ENCODE results near the gene PTPRM.
A peak's percentile ranks its signal among the peaks of the same experiment; 100 is the strongest.

PTPRM gene

GRCh38 chr18:8063733-8064132 is 496.6 kb downstream of the PTPRM start (continued):
- TF ChIP-seq ZBTB49 (tag by site-specific recombination; IDR thresholded peaks at IDR 0.05; ENCODE audit: low read depth) (no peak), ZNF830 (tag by site-specific recombination; IDR thresholded peaks at IDR 0.05; ENCODE audit: low read depth) (no peak), ZNF423 (tag by site-specific recombination; IDR thresholded peaks at IDR 0.05) (no peak), ZNF202 (tag by site-specific recombination; IDR thresholded peaks at IDR 0.05; ENCODE audit: borderline replicate concordance) (no peak), ZNF433 (tag by site-specific recombination; IDR thresholded peaks at IDR 0.05; ENCODE audit: low read depth) (no peak)

GRCh38 chr18:8065284-8065683 is 498.2 kb downstream of the PTPRM start:
- no peak overlapping the region for H3K4me3 ChIP-seq (ENCODE audit: low read depth, low read length)
- POLR2A ChIA-PET, result no interaction called here
- H3K36me3 ChIP-seq (ENCODE audit: control insufficient read depth in 2 of 2, insufficient read depth in 1 of 2, low read length in 2 of 2), result no peaks in the 10 kb centered on the region
- no peaks in the 10 kb centered on the region for H3K9me3 ChIP-seq (ENCODE audit: control insufficient read depth, insufficient read depth, low read depth, low read length)
- no peak overlapping the region for H3K27ac ChIP-seq (ENCODE audit: extremely low read depth, low read depth, low read length)
- no peak for TF ChIP-seq KLF17 (tag by site-specific recombination; IDR thresholded peaks at IDR 0.05)
- no peak for TF ChIP-seq GFI1B (tag by site-specific recombination; IDR thresholded peaks at IDR 0.05)
- 0 out of 2 replicates have a peak, but pooled peaks have one; percentile 9 for TF ChIP-seq ZIC2 (tag by site-specific recombination; IDR thresholded peaks at IDR 0.05)
- TF ChIP-seq GLI2 (tag by site-specific recombination; IDR thresholded peaks at IDR 0.05; ENCODE audit: borderline replicate concordance, low read depth), result no peak
- no peak for TF ChIP-seq WT1 (tag by site-specific recombination; IDR thresholded peaks at IDR 0.05)
- no peak for TF ChIP-seq INSM2 (tag by site-specific recombination; IDR thresholded peaks at IDR 0.05)
- no peak for TF ChIP-seq ZNF19 (tag by site-specific recombination; IDR thresholded peaks at IDR 0.05; ENCODE audit: low read depth)
- TF ChIP-seq ZNF558 (tag by site-specific recombination; IDR thresholded peaks at IDR 0.05), result no peak
- no peak for TF ChIP-seq ZNF548 (tag by site-specific recombination; IDR thresholded peaks at IDR 0.05)
- H3K4me1 ChIP-seq (ENCODE audit: control insufficient read depth, insufficient read depth, low read length), result no peaks in the 10 kb centered on the region
- CTCF ChIA-PET, result interaction anchor here (0.7 kb wide), 1 partner anchor 358 kb away, joined by 3 read pairs; no protein-coding TSS in a partner anchor

GRCh38 chr18:8065773-8066172 is 498.7 kb downstream of the PTPRM start:
- Histone ChIP-seq H3K36me3 (ENCODE audit: control insufficient read depth in 2 of 2, insufficient read depth in 1 of 2, low read length in 2 of 2) (no peaks in the 10 kb centered on the region), H3K4me1 (ENCODE audit: control insufficient read depth, insufficient read depth, low read length) (no peaks in the 10 kb centered on the region), H3K4me3 (ENCODE audit: low read depth, low read length) (no peak overlapping the region), H3K9me3 (ENCODE audit: control insufficient read depth, insufficient read depth, low read depth, low read length) (no peaks in the 10 kb centered on the region), H3K27ac (ENCODE audit: extremely low read depth, low read depth, low read length) (no peak overlapping the region)
- TF ChIP-seq ZNF830 (tag by site-specific recombination; IDR thresholded peaks at IDR 0.05; ENCODE audit: low read depth) (no peak), WT1 (tag by site-specific recombination; IDR thresholded peaks at IDR 0.05) (no peak), ZNF221 (tag by site-specific recombination; IDR thresholded peaks at IDR 0.05; ENCODE audit: borderline replicate concordance) (no peak), ZNF473 (tag by site-specific recombination; IDR thresholded peaks at IDR 0.05) (no peak)
- ChIA-PET CTCF (interaction anchor here (0.6 kb wide), 1 partner anchor 564 kb away, joined by 4 read pairs; no protein-coding TSS in a partner anchor), POLR2A (no interaction called here)

Measured in HEK293 (cell line).